Right atrium auricular region (tissue), 2 donors: Measurements from ENCODE around the gene NAP1L4. TPM values are rescaled to one million over a fixed set of nuclear protein-coding genes. Genes with fewer than 3 reads are reported as not detected.

Experiments used
- DNase-seq: peaks from one replicate; pipeline ENCODE4 v3.0.0-alpha.2; 2019; ENCODE audit warnings: low spot score
- H3K27ac ChIP-seq, 2 donors: fragments of 200-600 bp; sonication (generic); 1 replicate in 1 of 2; 2 replicates in 1 of 2; pipeline ENCODE4 v1.5.1; 2016 to 2019
- H3K27me3 ChIP-seq, 2 donors: fragments of 200-600 bp; sonication (generic); one replicate each; pipeline versions ENCODE4 v1.5.1 to v1.6.0; 2017 to 2019
- H3K36me3 ChIP-seq: fragments of 200-600 bp; sonication (generic); one replicate; pipeline ENCODE4 v1.5.1; 2016
- H3K4me1 ChIP-seq, 2 donors: fragments of 200-600 bp; sonication (generic); one replicate each; pipeline versions ENCODE4 v1.5.1 to v1.6.0; 2017 to 2019
- H3K4me3 ChIP-seq, 2 donors: fragments of 200-600 bp; sonication (generic); 1 replicate in 1 of 2; 2 replicates in 1 of 2; pipeline ENCODE4 v1.5.1; 2017 to 2019; ENCODE audit warnings: mild to moderate bottlenecking in 1 of 2, moderate library complexity in 1 of 2
- H3K9me3 ChIP-seq, 2 donors: fragments of 200-600 bp; sonication (generic); one replicate each; pipeline ENCODE4 v1.5.1; 2019
- total RNA-seq, 2 donors: library from RNA; depleted of rRNA; stranded (reverse); fragments of >200 nt; gene quantifications; one replicate each; pipeline ENCODE4 v1.1.0, GENCODE V29; 2016
- TF ChIP-seq, protein P1 (sequence below), 2 donors: fragments of 200-600 bp; sonication (generic); IDR thresholded peaks; one replicate each; pipeline ENCODE4 v1.5.1; 2019; ENCODE audit warnings: antibody characterized with exemption in 2 of 2

NAP1L4 gene
- total RNA-seq, 2 donors from 2014 or later: 79.2 to 128 TPM

DNA sequence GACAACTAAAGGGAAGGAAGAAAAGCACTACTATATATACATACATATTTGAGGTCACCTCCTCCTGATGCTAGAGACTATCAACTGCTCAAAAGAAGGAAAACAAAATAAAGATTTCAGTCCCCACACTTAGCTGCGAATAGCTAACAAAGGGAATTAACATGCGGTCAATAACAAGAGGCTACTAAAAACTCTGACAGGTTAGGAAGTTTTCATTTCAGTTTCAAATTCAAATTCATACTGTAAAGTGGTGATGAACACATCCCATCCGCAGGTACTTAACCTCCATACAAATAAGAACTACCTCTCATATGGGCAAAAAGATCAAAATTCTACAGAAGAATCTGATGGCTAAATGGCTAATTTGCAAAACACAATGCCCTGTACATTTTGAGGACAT lies 2.6 kb downstream of the NAP1L4 start:
- H3K9me3 ChIP-seq: no peaks in the 10 kb centered on the region
- no peaks in the 10 kb centered on the region for H3K27me3 ChIP-seq
- DNase-seq: no peak
- no peaks in the 10 kb centered on the region for H3K36me3 ChIP-seq
- TF ChIP-seq, protein P1, sequence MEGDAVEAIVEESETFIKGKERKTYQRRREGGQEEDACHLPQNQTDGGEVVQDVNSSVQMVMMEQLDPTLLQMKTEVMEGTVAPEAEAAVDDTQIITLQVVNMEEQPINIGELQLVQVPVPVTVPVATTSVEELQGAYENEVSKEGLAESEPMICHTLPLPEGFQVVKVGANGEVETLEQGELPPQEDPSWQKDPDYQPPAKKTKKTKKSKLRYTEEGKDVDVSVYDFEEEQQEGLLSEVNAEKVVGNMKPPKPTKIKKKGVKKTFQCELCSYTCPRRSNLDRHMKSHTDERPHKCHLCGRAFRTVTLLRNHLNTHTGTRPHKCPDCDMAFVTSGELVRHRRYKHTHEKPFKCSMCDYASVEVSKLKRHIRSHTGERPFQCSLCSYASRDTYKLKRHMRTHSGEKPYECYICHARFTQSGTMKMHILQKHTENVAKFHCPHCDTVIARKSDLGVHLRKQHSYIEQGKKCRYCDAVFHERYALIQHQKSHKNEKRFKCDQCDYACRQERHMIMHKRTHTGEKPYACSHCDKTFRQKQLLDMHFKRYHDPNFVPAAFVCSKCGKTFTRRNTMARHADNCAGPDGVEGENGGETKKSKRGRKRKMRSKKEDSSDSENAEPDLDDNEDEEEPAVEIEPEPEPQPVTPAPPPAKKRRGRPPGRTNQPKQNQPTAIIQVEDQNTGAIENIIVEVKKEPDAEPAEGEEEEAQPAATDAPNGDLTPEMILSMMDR (IDR thresholded peaks at IDR 0.05): no peak
- peaks cover 0 to 49% of the 10 kb centered on the region in 2 donors for H3K4me1 ChIP-seq
- peak overlapping the region in 1 of 2 donors; percentile 4 for H3K4me3 ChIP-seq
- H3K27ac ChIP-seq: no peak overlapping the region

DNA sequence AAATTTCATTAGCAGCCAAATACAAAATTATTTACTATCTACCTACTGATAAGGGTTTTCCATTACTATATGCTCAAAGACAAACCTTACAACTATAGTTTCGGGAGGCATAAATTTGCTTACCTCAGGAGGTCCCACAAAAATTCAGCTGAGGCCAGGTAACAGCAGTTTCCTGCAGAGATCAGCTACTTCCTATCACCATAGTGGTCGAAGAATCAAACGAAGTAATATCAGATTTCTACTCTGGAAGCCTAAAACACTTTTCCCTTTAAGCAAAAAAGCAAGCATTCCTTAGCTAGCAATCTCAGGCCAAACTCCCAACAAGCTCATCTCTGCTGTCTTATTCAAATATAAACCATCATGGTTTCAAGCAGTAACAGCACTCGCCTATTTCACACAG lies 3.1 kb downstream of the NAP1L4 start:
- H3K27me3 ChIP-seq: no peaks in the 10 kb centered on the region
- no peaks in the 10 kb centered on the region for H3K9me3 ChIP-seq
- peak overlapping the region in 1 of 2 donors; percentile 4 for H3K4me3 ChIP-seq
- no peaks in the 10 kb centered on the region for H3K36me3 ChIP-seq
- no peak for DNase-seq
- TF ChIP-seq, protein P1 (IDR thresholded peaks at IDR 0.05): no peak
- no peak overlapping the region for H3K27ac ChIP-seq
- peaks cover 0 to 49% of the 10 kb centered on the region in 2 donors for H3K4me1 ChIP-seq

DNA sequence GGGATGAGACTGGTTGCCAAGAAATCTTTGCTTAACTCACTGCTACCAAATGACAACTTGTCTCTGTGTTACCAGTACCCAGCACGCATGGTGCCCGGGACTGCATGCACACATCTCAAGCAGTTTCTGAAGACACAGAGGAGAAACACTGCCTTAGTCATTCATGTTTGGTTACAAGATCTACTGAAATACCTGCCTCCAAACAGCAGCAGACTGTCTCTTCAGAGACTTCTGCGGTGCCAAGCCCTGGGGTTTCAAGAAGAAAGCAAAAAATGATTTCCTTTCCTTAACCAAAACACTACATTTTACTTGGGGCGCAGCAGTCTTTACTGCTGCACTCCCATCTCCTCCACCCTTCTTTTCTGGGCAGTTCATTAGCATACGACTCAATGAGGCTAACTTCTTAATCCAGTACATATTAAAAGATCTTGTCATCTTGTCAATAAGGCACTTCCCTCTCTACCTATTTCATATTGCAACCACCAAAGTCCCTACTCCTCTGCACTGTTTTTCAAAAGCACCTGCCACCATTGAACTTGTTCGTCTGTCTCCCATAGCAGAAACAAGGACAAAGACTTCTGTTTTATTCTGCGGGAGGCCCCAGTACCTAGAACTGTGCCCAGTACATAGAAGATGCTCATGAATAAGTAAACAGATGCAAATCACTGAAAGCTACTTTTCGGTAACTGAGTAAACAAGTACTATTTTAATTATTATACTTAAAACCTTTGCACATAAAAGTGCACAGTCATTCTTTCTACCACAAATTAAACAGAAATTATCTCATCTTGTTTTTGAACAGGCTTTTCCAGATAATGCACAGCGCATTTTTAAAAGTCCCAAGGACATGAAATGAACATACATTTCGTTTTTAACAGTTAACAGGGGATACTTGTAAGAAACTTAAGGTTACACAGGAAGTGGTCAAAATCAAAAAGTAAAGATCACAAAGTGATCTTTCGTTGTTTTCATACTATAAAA lies 4.0 kb downstream of the NAP1L4 start:
- Histone ChIP-seq H3K4me3 (no peak overlapping the region), H3K9me3 (no peaks in the 10 kb centered on the region), H3K27me3 (no peaks in the 10 kb centered on the region), H3K4me1 (peaks cover 0 to 49% of the 10 kb centered on the region in 2 donors), H3K27ac (peak overlapping the region in 1 of 2 donors; percentile 9), H3K36me3 (no peaks in the 10 kb centered on the region)
- no peak for DNase-seq
- TF ChIP-seq, protein P1 (IDR thresholded peaks at IDR 0.05): no peak

DNA sequence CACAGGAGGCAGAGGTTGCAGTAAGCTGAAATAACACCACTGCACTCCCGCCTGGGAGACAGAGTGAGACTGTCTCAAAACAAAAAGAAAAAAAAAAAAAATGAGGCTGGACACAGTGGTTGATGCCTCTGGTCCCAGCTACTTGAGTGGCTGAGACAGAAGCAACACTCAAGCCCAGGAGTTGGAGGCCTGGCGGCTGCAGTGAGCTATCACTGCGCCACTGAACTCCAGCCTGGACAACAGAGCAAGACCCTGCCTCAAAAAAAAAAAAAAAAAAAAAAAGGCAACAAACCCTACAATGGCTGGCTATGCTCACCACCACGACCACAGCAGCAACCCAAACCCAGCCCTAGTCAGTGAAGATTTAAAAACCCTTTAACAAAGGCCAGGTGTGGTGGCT lies 8.2 kb downstream of the NAP1L4 start:
- no peaks in the 10 kb centered on the region for H3K27me3 ChIP-seq
- H3K4me3 ChIP-seq: no peak overlapping the region
- peaks cover 6% of the 10 kb centered on the region for H3K36me3 ChIP-seq
- peaks cover 0 to 32% of the 10 kb centered on the region in 2 donors for H3K4me1 ChIP-seq
- H3K27ac ChIP-seq: no peak overlapping the region
- TF ChIP-seq, protein P1 (IDR thresholded peaks at IDR 0.05): no peak
- no peaks in the 10 kb centered on the region for H3K9me3 ChIP-seq
- DNase-seq: no peak

DNA sequence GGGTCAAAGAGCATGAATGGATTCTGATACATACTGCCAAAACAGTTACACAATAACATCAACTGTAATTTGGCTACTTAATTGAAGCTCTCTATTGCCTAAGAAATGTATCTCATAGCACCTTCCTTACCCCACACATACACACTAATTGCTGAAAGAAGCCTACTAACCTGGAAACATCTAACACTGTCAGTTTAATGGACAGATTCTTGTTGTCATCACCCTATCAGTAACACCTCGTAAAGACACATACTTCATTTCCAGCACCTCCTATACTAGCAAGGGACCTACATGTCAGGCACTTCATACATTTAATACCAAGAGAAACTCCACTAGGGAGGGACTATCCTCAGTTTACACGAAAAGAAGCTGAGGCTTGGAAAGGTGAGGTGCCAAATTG lies 9.9 kb downstream of the NAP1L4 start:
- H3K27me3 ChIP-seq: no peaks in the 10 kb centered on the region
- TF ChIP-seq, protein P1 (IDR thresholded peaks at IDR 0.05): no peak
- H3K36me3 ChIP-seq: peaks cover 18% of the 10 kb centered on the region
- no peak overlapping the region for H3K4me3 ChIP-seq
- peaks cover 0 to 22% of the 10 kb centered on the region in 2 donors for H3K4me1 ChIP-seq
- no peak overlapping the region for H3K27ac ChIP-seq
- no peak for DNase-seq
- no peaks in the 10 kb centered on the region for H3K9me3 ChIP-seq
